Neural progenitor cell (in vitro differentiated cells): ENCODE data around the gene IRS1.

Experiments used
- CTCF ChIP-seq: fragments of 200-600 bp; sonication (generic); IDR thresholded peaks from 2 replicates; pipeline ENCODE4 v1.5.1; 2017; ENCODE audit warnings: antibody characterized with exemption, mild to moderate bottlenecking
- EZH2 ChIP-seq: fragments of 200-600 bp; sonication (generic); IDR thresholded peaks from 2 replicates; pipeline ENCODE4 v1.6.1; 2017; ENCODE audit warnings: antibody characterized with exemption, mild to moderate bottlenecking, moderate library complexity
- EZH2phosphoT487 ChIP-seq: fragments of 200-600 bp; sonication (generic); IDR thresholded peaks from 2 replicates; pipeline ENCODE4 v1.6.1; 2017; ENCODE audit warnings: antibody characterized with exemption

DNA sequence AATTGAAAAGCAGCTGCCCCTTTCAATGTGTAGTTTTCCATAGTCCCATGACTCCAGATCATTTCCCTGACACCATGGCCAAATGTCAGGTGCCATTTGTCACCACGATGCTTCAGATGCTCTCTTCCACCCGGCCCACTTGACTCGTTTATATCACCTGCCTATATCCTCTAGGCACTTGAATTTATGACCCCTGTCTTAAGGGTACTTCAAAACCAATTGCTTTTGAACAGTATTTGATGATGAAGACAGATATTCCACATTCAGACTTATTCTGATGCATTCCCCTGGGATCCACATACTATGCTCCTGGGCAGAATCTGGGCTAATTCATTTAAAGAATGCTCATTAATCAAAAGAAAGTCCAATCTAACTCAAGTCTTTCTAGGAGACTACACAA is 19.3 kb upstream of the IRS1 start:
- TF ChIP-seq EZH2: no peak
- TF ChIP-seq CTCF: no peak
- no peak for TF ChIP-seq EZH2phosphoT487
